HEK293 (cell line): ENCODE measurements around the gene ZNF574.

Source experiments
- EGR2 ChIP-seq: fragments of 450-650 bp; formaldehyde crosslinking; IDR thresholded peaks from 2 replicates; pipeline ENCODE4 v1.5.1; 2016; ENCODE audit warnings: low read depth, missing biosample characterization, missing genetic modification characterization
- GLIS1 ChIP-seq: fragments of 450-650 bp; formaldehyde crosslinking; IDR thresholded peaks from 2 replicates; pipeline ENCODE4 v1.5.1; 2016; ENCODE audit warnings: missing biosample characterization, missing genetic modification characterization
- KLF1 ChIP-seq: fragments of 450-650 bp; formaldehyde crosslinking; IDR thresholded peaks from 2 replicates; pipeline ENCODE4 v1.5.1; 2016; ENCODE audit warnings: missing biosample characterization, missing genetic modification characterization
- KLF16 ChIP-seq: fragments of 450-650 bp; formaldehyde crosslinking; IDR thresholded peaks from 2 replicates; pipeline ENCODE4 v1.5.1; 2017; ENCODE audit warnings: missing biosample characterization, missing genetic modification characterization
- KLF7 ChIP-seq: fragments of 450-650 bp; formaldehyde crosslinking; IDR thresholded peaks from 2 replicates; pipeline ENCODE4 v1.5.1; 2016; ENCODE audit warnings: missing biosample characterization, missing genetic modification characterization, borderline replicate concordance
- KLF8 ChIP-seq: fragments of 450-650 bp; formaldehyde crosslinking; IDR thresholded peaks from 2 replicates; pipeline ENCODE4 v1.5.1; 2016; ENCODE audit warnings: missing biosample characterization, missing genetic modification characterization
- KLF9 ChIP-seq: fragments of 450-650 bp; formaldehyde crosslinking; IDR thresholded peaks from 2 replicates; pipeline ENCODE4 v1.5.1; 2016; ENCODE audit warnings: missing biosample characterization, missing genetic modification characterization, low read depth
- PATZ1 ChIP-seq: fragments of 450-650 bp; formaldehyde crosslinking; IDR thresholded peaks from 2 replicates; pipeline ENCODE4 v1.5.1; 2016; ENCODE audit warnings: missing biosample characterization, missing genetic modification characterization
- PRDM10 ChIP-seq: fragments of 450-650 bp; formaldehyde crosslinking; IDR thresholded peaks from 2 replicates; pipeline ENCODE4 v1.5.1; 2016; ENCODE audit warnings: missing biosample characterization, missing genetic modification characterization
- SP7 ChIP-seq: fragments of 450-650 bp; formaldehyde crosslinking; IDR thresholded peaks from 2 replicates; pipeline ENCODE4 v1.5.1; 2016; ENCODE audit warnings: missing biosample characterization, missing genetic modification characterization
- ZBTB10 ChIP-seq: fragments of 450-650 bp; formaldehyde crosslinking; IDR thresholded peaks from 2 replicates; pipeline ENCODE4 v1.5.1; 2016; ENCODE audit warnings: missing biosample characterization, missing genetic modification characterization
- ZBTB17 ChIP-seq: fragments of 450-650 bp; formaldehyde crosslinking; IDR thresholded peaks from 2 replicates; pipeline ENCODE4 v1.5.1; 2016; ENCODE audit warnings: missing biosample characterization, missing genetic modification characterization
- ZBTB20 ChIP-seq: fragments of 450-650 bp; formaldehyde crosslinking; IDR thresholded peaks from 2 replicates; pipeline ENCODE4 v1.5.1; 2016; ENCODE audit warnings: missing biosample characterization, missing genetic modification characterization
- ZFHX2 ChIP-seq: fragments of 450-650 bp; formaldehyde crosslinking; conservative IDR thresholded peaks from 2 replicates; pipeline ENCODE4 v1.5.1; 2016; ENCODE audit warnings: missing biosample characterization, missing genetic modification characterization
- ZFP37 ChIP-seq: fragments of 450-650 bp; formaldehyde crosslinking; IDR thresholded peaks from 2 replicates; pipeline ENCODE4 v1.5.1; 2016; ENCODE audit warnings: missing biosample characterization, missing genetic modification characterization
- ZNF10 ChIP-seq: fragments of 450-650 bp; formaldehyde crosslinking; IDR thresholded peaks from 2 replicates; pipeline ENCODE4 v1.5.1; 2017; ENCODE audit warnings: missing biosample characterization, missing genetic modification characterization
- ZNF2 ChIP-seq: fragments of 450-650 bp; formaldehyde crosslinking; IDR thresholded peaks from 2 replicates; pipeline ENCODE4 v1.5.1; 2016; ENCODE audit warnings: missing biosample characterization, missing genetic modification characterization
- ZNF335 ChIP-seq: fragments of 450-650 bp; formaldehyde crosslinking; conservative IDR thresholded peaks from 2 replicates; pipeline ENCODE4 v1.5.1; 2016; ENCODE audit warnings: missing biosample characterization, missing genetic modification characterization
- ZNF341 ChIP-seq: fragments of 450-650 bp; formaldehyde crosslinking; IDR thresholded peaks from 2 replicates; pipeline ENCODE4; 2016; ENCODE audit warnings: low read depth, missing biosample characterization, missing genetic modification characterization
- ZNF600 ChIP-seq: fragments of 450-650 bp; formaldehyde crosslinking; IDR thresholded peaks from 2 replicates; pipeline ENCODE4 v1.5.1; 2016; ENCODE audit warnings: missing biosample characterization, missing genetic modification characterization
- ZNF654 ChIP-seq: fragments of 450-650 bp; formaldehyde crosslinking; IDR thresholded peaks from 2 replicates; pipeline ENCODE4 v1.5.1; 2016; ENCODE audit warnings: low read depth, missing biosample characterization, missing genetic modification characterization
- ZNF660 ChIP-seq: fragments of 450-650 bp; IDR thresholded peaks from 2 replicates; pipeline ENCODE4 v1.5.1; 2018; ENCODE audit warnings: missing biosample characterization, mild to moderate bottlenecking, missing genetic modification characterization
- ZNF792 ChIP-seq: fragments of 450-650 bp; formaldehyde crosslinking; IDR thresholded peaks from 2 replicates; pipeline ENCODE4 v1.5.1; 2016; ENCODE audit warnings: missing biosample characterization, missing genetic modification characterization
- ZXDB ChIP-seq: fragments of 450-650 bp; formaldehyde crosslinking; IDR thresholded peaks from 2 replicates; pipeline ENCODE4 v1.5.1; 2016; ENCODE audit warnings: missing biosample characterization, missing genetic modification characterization
- TF ChIP-seq, protein P1 (sequence below): fragments of 450-650 bp; formaldehyde crosslinking; IDR thresholded peaks from 2 replicates; pipeline ENCODE4 v1.5.1; 2017; ENCODE audit warnings: missing biosample characterization, missing genetic modification characterization
- TF ChIP-seq, protein P2 (sequence below): fragments of 450-650 bp; formaldehyde crosslinking; IDR thresholded peaks from 2 replicates; pipeline ENCODE4 v1.5.1; 2016; ENCODE audit warnings: missing biosample characterization, missing genetic modification characterization
- TF ChIP-seq, protein P3 (sequence below): fragments of 450-650 bp; formaldehyde crosslinking; IDR thresholded peaks from 2 replicates; pipeline ENCODE4 v1.5.1; 2016; ENCODE audit warnings: missing biosample characterization, missing genetic modification characterization

The ZNF574 gene

DNA sequence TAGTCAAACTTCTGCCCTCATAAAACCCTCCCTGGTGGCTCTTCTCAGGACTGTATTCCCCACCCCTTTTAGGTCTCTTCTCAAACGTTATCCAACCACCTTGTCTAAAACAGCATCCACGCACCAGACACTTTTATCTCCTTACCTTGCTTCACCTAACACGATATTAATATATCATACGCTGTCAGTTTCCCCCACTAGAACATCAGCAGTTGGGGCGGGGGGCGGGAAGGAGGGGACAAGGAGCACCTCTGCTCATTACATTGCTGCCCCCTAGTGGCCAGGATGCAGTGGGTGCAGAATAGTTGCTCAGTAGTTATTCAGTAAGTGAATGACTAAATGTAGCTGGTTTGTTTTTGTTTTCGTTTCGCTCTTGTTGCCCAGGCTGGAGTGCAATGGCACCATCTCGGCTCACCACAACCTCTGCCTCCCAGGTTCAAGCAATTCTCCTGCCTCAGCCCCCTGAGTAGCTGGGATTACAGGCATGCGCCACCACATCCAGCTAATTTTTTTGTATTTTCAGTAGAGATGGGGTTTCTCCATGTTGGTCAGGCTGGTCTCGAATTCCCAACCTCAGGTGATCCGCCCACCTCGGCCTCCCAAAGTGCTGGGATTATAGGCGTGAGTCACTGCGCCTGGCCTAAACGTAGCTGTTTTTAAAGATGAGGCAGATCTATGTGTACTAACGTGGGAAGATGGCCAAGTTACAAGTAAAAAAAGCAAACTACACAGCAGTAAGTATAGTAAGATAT is 41.1 kb upstream of the ZNF574 start (continued):
- TF ChIP-seq KLF8 (tag by site-specific recombination) (peak; percentile 65), EGR2 (tag by site-specific recombination) (peak; percentile 74), KLF9 (tag by site-specific recombination) (peak; percentile 78), ZNF10 (tag by site-specific recombination) (peak; percentile 47; the same call in 1 of the 2 replicates), ZFHX2 (tag by site-specific recombination) (peak; percentile 89), KLF7 (tag by site-specific recombination) (0 out of 2 replicates have a peak, but pooled peaks have one; percentile 16), ZBTB10 (peak; percentile 73; the same call in 1 of the 2 replicates), ZNF792 (tag by site-specific recombination) (peak; percentile 95), KLF1 (tag by site-specific recombination) (peak; percentile 59), KLF16 (tag by site-specific recombination) (peak; percentile 87), ZNF341 (peak; percentile 99), ZNF2 (peak; percentile 97), ZBTB17 (peak; percentile 86), ZNF660 (peak; percentile 73), ZFP37 (tag by site-specific recombination) (peak; percentile 83; the same call in 1 of the 2 replicates), ZNF654 (peak; percentile 85), ZBTB20 (tag by site-specific recombination) (peak; percentile 61; the same call in 1 of the 2 replicates), GLIS1 (tag by site-specific recombination) (peak; percentile 93), ZXDB (tag by site-specific recombination) (peak; percentile 61; the same call in 1 of the 2 replicates), SP7 (tag by site-specific recombination) (peak; percentile 77), ZNF600 (tag by site-specific recombination) (peak; percentile 77), PRDM10 (tag by site-specific recombination) (peak; percentile 63; the same call in 1 of the 2 replicates), PATZ1 (tag by site-specific recombination) (peak; percentile 74), ZNF335 (tag by site-specific recombination) (peak; percentile 87)
- TF ChIP-seq, protein P1, sequence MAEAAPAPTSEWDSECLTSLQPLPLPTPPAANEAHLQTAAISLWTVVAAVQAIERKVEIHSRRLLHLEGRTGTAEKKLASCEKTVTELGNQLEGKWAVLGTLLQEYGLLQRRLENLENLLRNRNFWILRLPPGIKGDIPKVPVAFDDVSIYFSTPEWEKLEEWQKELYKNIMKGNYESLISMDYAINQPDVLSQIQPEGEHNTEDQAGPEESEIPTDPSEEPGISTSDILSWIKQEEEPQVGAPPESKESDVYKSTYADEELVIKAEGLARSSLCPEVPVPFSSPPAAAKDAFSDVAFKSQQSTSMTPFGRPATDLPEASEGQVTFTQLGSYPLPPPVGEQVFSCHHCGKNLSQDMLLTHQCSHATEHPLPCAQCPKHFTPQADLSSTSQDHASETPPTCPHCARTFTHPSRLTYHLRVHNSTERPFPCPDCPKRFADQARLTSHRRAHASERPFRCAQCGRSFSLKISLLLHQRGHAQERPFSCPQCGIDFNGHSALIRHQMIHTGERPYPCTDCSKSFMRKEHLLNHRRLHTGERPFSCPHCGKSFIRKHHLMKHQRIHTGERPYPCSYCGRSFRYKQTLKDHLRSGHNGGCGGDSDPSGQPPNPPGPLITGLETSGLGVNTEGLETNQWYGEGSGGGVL (tag by site-specific recombination): peak; percentile 75
- TF ChIP-seq, protein P2, sequence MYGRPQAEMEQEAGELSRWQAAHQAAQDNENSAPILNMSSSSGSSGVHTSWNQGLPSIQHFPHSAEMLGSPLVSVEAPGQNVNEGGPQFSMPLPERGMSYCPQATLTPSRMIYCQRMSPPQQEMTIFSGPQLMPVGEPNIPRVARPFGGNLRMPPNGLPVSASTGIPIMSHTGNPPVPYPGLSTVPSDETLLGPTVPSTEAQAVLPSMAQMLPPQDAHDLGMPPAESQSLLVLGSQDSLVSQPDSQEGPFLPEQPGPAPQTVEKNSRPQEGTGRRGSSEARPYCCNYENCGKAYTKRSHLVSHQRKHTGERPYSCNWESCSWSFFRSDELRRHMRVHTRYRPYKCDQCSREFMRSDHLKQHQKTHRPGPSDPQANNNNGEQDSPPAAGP (tag by site-specific recombination): peak; percentile 42; the same call in 1 of the 2 replicates
- TF ChIP-seq, protein P3, sequence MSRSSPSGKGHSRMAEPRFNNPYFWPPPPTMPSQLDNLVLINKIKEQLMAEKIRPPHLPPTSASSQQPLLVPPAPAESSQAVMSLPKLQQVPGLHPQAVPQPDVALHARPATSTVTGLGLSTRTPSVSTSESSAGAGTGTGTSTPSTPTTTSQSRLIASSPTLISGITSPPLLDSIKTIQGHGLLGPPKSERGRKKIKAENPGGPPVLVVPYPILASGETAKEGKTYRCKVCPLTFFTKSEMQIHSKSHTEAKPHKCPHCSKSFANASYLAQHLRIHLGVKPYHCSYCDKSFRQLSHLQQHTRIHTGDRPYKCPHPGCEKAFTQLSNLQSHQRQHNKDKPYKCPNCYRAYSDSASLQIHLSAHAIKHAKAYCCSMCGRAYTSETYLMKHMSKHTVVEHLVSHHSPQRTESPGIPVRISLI (tag by site-specific recombination): peak; percentile 27; the same call in 1 of the 2 replicates
